ENCODE data around the gene GTF2H1. TPM values are rescaled to one million over a fixed set of nuclear protein-coding genes. Genes with fewer than 3 reads are reported as not detected.

Gene GTF2H1
- total and polyA plus RNA-seq, 9 of the 15 experiments (the other 6 are each of a cell fraction or from before 2014, with no cell fraction given), result 56.9 to 126 (median 92.1) TPM

- TF ChIP-seq VEZF1 (CRISPR knock-in tag; IDR thresholded peaks at IDR 0.05) (no peak), KAT2B (IDR thresholded peaks at IDR 0.05; ENCODE audit: low read depth, low read length) (no peak), TCF15 (CRISPR knock-in tag; IDR thresholded peaks at IDR 0.05) (no peak), FOXA3 (CRISPR knock-in tag; conservative IDR thresholded peaks at IDR 0.05 in 1 of 2, IDR thresholded peaks at IDR 0.05 in 1 of 2) (no peak), ZBTB17 (CRISPR knock-in tag; IDR thresholded peaks at IDR 0.05) (no peak), WHSC1 (IDR thresholded peaks at IDR 0.05; ENCODE audit: low read length) (no peak), ZNF175 (CRISPR knock-in tag; IDR thresholded peaks at IDR 0.05; ENCODE audit: low read depth) (no peak), HCFC1 (IDR thresholded peaks at IDR 0.05; ENCODE audit: low read depth, low read length) (no peak), CEBPG (CRISPR knock-in tag; IDR thresholded peaks at IDR 0.05) (0 out of 2 replicates have a peak, but pooled peaks have one; percentile 11), CEBPG (tag; conservative IDR thresholded peaks at IDR 0.05 in 1 of 2, IDR thresholded peaks at IDR 0.05 in 1 of 2) (peak; percentile 20 to 64; a peak in 3 of 4 replicates), BRF2 (IDR thresholded peaks at IDR 0.05; ENCODE audit: borderline replicate concordance, insufficient read depth, insufficient read length) (no peak), HMG20A (CRISPR knock-in tag; conservative IDR thresholded peaks at IDR 0.05) (no peak), ZNF609 (CRISPR knock-in tag; IDR thresholded peaks at IDR 0.05; ENCODE audit: borderline replicate concordance) (no peak), ZNF507 (tag; conservative IDR thresholded peaks at IDR 0.05) (no peak), ZNF24 (IDR thresholded peaks at IDR 0.05) (peak; percentile 76), MEIS2 (IDR thresholded peaks at IDR 0.05; ENCODE audit: partially characterized antibody) (no peak), BHLHE40 (IDR thresholded peaks at IDR 0.05; ENCODE audit: low read length) (peak; percentile 66), ZNF384 (IDR thresholded peaks at IDR 0.05; ENCODE audit: low read depth, low read length) (no peak), E2F5 (CRISPR knock-in tag; IDR thresholded peaks at IDR 0.05) (no peak)
Measured at GRCh38 chr11:18277565-18278271, 44.6 kb upstream of the GTF2H1 start (continued).

All from K562 (cell line).